ENCODE results near the gene CHST10.

GRCh38 chr2:100406120-100406508 is 11.4 kb downstream of the CHST10 start:
- TF ChIP-seq TARDBP (IDR thresholded peaks at IDR 0.05), result no peak
- no peak for TF ChIP-seq FOXA1 (IDR thresholded peaks at IDR 0.05)
- no peak for TF ChIP-seq FOXM1 (IDR thresholded peaks at IDR 0.05; ENCODE audit: borderline replicate concordance)
- no peak for TF ChIP-seq ZNF384 (IDR thresholded peaks at IDR 0.05)
- TF ChIP-seq ELF4 (IDR thresholded peaks at IDR 0.05), result no peak
- TF ChIP-seq FOXK2 (IDR thresholded peaks at IDR 0.05), result no peak

Data from HEK293T (cell line).